Renal cortex interstitium (tissue), 15 donors: ENCODE data around the gene TP73. TPM values are rescaled to one million over a fixed set of nuclear protein-coding genes. Genes with fewer than 3 reads are reported as not detected.
A peak's percentile ranks its signal among the peaks of the same experiment; 100 is the strongest.

Experiments used
- DNase-seq, 11 donors: peaks; one replicate each; pipeline ENCODE4 v3.0.0-alpha.2; 2013; ENCODE audit warnings: low read depth in 9 of 11, low spot score in 4 of 11; ENCODE audit errors: extremely low read depth in 1 of 11
- long read RNA-seq, 16 experiments: transcript quantifications; one replicate each; lab custom pipeline, GENCODE V29; 2026
- polyA plus RNA-seq, 3 donors: library from polyadenylated mRNA; unstranded; fragments of 120-200 nt; gene quantifications; one replicate each; pipeline ENCODE4 v1.2.1, GENCODE V29; 2013; ENCODE audit not compliant: insufficient read length in 3 of 3

TP73 gene
- under 1 TPM; 0.37 to 0.73 (median 0.73) TPM for polyA plus RNA-seq
- long read RNA-seq, donor 1: 0 reads
- long read RNA-seq, donor 2: 0 reads
- long read RNA-seq, donor 3, partial matches to known transcripts: 5 of 5 reads
- long read RNA-seq, donor 3, other reads (novel, unspliced or antisense): 0 of 5 reads
- long read RNA-seq, donor 4: 0 reads
- long read RNA-seq, donor 5: 0 reads
- long read RNA-seq, donor 6: 0 reads
- long read RNA-seq, donor 7: 0 reads
- long read RNA-seq, donor 8: 0 reads
- long read RNA-seq, donor 9: 0 reads
- long read RNA-seq, donor 10: 0 reads
- long read RNA-seq, donor 11: 0 reads
- long read RNA-seq, donor 12: 0 reads
- long read RNA-seq, donor 13: 0 reads
- long read RNA-seq, donor 14, partial matches to known transcripts: 0 of 1 reads
- long read RNA-seq, donor 14, other reads (novel, unspliced or antisense): 0 of 1 reads
- long read RNA-seq, donor 15: 0 reads
- long read RNA-seq, donor 16: 0 reads

GRCh38 chr1:3651930-3652547 is at the start of gene TP73:
Gene TP73, plus strand, starts transcription at chr1:3652516. Its CDS starts 29,850 bp downstream, at chr1:3682366.
- no peak for DNase-seq

GRCh38 chr1:3603156-3603555 is 49.2 kb upstream of the TP73 start:
- DNase-seq: no peak

- no peak for DNase-seq
Measured at GRCh38 chr1:3603571-3604467, 48.5 kb upstream of the TP73 start.

GRCh38 chr1:3604468-3604974 is 47.8 kb upstream of the TP73 start:
- DNase-seq: no peak

GRCh38 chr1:3604997-3605823 is 47.1 kb upstream of the TP73 start:
- no peak for DNase-seq

- no peak for DNase-seq
Measured at GRCh38 chr1:3606779-3607702, 45.3 kb upstream of the TP73 start.

GRCh38 chr1:3607703-3608065 is 44.6 kb upstream of the TP73 start:
- no peak for DNase-seq

- no peak for DNase-seq
Measured at GRCh38 chr1:3608154-3608553, 44.2 kb upstream of the TP73 start.

GRCh38 chr1:3609016-3609768 is 43.1 kb upstream of the TP73 start:
- DNase-seq: no peak

GRCh38 chr1:3609769-3610526 is 42.4 kb upstream of the TP73 start:
- DNase-seq: no peak

GRCh38 chr1:3610527-3611169 is 41.7 kb upstream of the TP73 start:
- DNase-seq: no peak

- peak in 5 of 11 donors; percentile 73 to 79 (median 76) for DNase-seq
Measured at GRCh38 chr1:3611170-3612019, 40.9 kb upstream of the TP73 start, which contains the start of gene MEGF6. Gene MEGF6, minus strand, starts transcription at chr1:3611508. Its CDS starts 240 bp downstream, at chr1:3611268.

- DNase-seq: no peak
Measured at GRCh38 chr1:3612123-3612522, 40.2 kb upstream of the TP73 start.
